Natural killer cell (primary cell): ENCODE measurements around the gene GALNS. TPM values are rescaled to one million over a fixed set of nuclear protein-coding genes. Genes with fewer than 3 reads are reported as not detected.

Source experiments
- ATAC-seq, 3 donors: fragments of 150-1000 bp in 2 of 3; fragments of 200-7000 bp in 1 of 3; cut with Tn5 transposase; 1 replicate in 1 of 3; 2 replicates in 2 of 3; pipeline ENCODE4 v1.10.0; 2021; ENCODE audit warnings: mild to moderate bottlenecking in 2 of 3, moderate library complexity in 2 of 3
- DNase-seq, 2 donors: peaks; one replicate each; pipeline versions ENCODE4 v3.0.0 to v3.0.0-alpha.2; 2013 to 2021; ENCODE audit warnings: mixed read lengths in 1 of 2
- H3K27ac ChIP-seq: one replicate; pipeline ENCODE4 v1.5.1; 2013; ENCODE audit warnings: mild to moderate bottlenecking, low read length
- H3K27me3 ChIP-seq: one replicate; pipeline ENCODE4 v1.6.1; 2013; ENCODE audit warnings: low read length; ENCODE audit not compliant: control insufficient read depth, insufficient read depth
- H3K36me3 ChIP-seq: one replicate; pipeline ENCODE4 v1.6.1; 2013; ENCODE audit warnings: low read length; ENCODE audit not compliant: control insufficient read depth, insufficient read depth
- H3K4me1 ChIP-seq: one replicate; pipeline ENCODE4 v1.6.1; 2013; ENCODE audit warnings: low read length; ENCODE audit not compliant: control insufficient read depth, insufficient read depth
- H3K4me3 ChIP-seq: one replicate; pipeline ENCODE4 v1.5.1; 2013; ENCODE audit warnings: low read length
- H3K9me3 ChIP-seq: one replicate; pipeline ENCODE4 v1.6.1; 2013; ENCODE audit warnings: low read length; ENCODE audit not compliant: control insufficient read depth, insufficient read depth
- H3K27ac Mint-ChIP-seq, 2 donors: one replicate each; pipeline ENCODE4 v1.8.0; 2022; ENCODE audit warnings: mild to moderate bottlenecking in 2 of 2, mixed read lengths in 2 of 2, moderate library complexity in 1 of 2
- H3K27me3 Mint-ChIP-seq, 2 donors: one replicate each; pipeline ENCODE4 v1.8.0; 2022; ENCODE audit warnings: low read depth in 2 of 2, mixed read lengths in 2 of 2
- H3K36me3 Mint-ChIP-seq: one replicate; pipeline ENCODE4 v1.8.0; 2022; ENCODE audit warnings: mixed read lengths
- H3K4me1 Mint-ChIP-seq, 2 donors: one replicate each; pipeline ENCODE4 v1.8.0; 2022; ENCODE audit warnings: mixed read lengths in 2 of 2
- H3K4me3 Mint-ChIP-seq: one replicate; pipeline ENCODE4 v1.8.0; 2022; ENCODE audit warnings: mild to moderate bottlenecking, moderate library complexity, mixed read lengths
- H3K9me3 Mint-ChIP-seq, 2 donors: one replicate each; pipeline ENCODE4 v1.8.0; 2022; ENCODE audit warnings: mixed read lengths in 2 of 2
- WGBS: methylation state at CpG from one replicate; pipeline ENCODE4 v1.1.7; 2013; ENCODE audit warnings: missing lambda C conversion rate; ENCODE audit not compliant: insufficient coverage; 5-methylcytosine and 5-hydroxymethylcytosine counted together
- intact Hi-C: fragments of 100-400 bp; cut with micrococcal nuclease; formaldehyde crosslinking; loops from one replicate; pipeline ENCODE4 v1.14.2; 2022
- total RNA-seq, 4 donors: library from RNA; stranded (reverse); fragments of 120-200 nt in 1 of 4; gene quantifications; one replicate each; pipeline versions ENCODE4 v1.2.3 to v1.2.4, GENCODE V29; 2013 to 2022
- TF ChIP-seq, protein P1 (sequence below): fragments of 200-600 bp; IDR thresholded peaks from one replicate; pipeline ENCODE4 v1.8.0; 2022; ENCODE audit warnings: antibody characterized with exemption

The GALNS gene
- total RNA-seq, 3 donors from 2014 or later (not counting 1 experiment from before 2014, with no cell fraction given): 58.1 to 75.8 (median 65.7) TPM

DNA sequence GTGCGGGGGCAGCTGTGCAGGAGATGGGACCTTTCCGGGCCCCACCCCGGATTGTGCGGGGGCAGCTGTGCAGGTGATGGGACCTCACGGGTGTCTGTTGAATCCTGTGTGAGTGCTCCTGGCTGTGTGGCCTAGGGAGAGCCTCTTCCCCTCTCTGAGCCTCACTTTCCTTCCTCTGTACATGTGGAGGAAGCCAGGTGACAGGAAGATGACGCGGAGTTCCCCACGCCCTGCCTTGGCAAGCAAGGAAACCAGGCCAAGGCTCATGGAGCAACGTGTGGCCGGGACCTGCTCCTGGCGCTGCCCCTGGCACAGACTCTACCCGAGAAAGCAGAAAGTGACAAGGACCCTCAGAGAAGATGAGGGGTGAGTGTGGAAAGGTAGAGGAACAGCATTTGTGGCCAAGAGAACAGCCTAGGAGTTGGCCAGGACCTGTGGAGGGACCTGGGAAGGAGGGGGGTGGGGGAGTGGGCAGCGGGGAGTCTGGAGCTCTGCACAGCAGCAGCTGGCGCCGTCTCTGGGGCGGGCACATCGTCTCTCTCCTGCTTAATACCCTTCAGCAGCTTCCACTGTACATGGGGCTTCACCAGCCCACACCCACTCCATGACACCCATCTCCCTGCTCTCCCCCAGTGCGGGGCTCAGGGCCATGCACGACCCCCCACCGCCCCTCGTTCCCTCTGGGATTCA, 48.1 kb upstream of the GALNS start:
- Mint-ChIP-seq H3K27me3 (no peaks in the 10 kb centered on the region), H3K4me1 (peaks cover 6 to 12% of the 10 kb centered on the region in 2 donors), H3K4me3 (no peak overlapping the region), H3K36me3 (no peaks in the 10 kb centered on the region), H3K9me3 (no peaks in the 10 kb centered on the region), H3K27ac (no peak overlapping the region)
- ATAC-seq (no peak), DNase-seq (no peak)
- peaks cover 10% of the 10 kb centered on the region for H3K4me1 ChIP-seq
- no peaks in the 10 kb centered on the region for H3K36me3 ChIP-seq
- WGBS: 89% methylated on average over 21 of the region's 21 CpGs
- TF ChIP-seq, protein P1, sequence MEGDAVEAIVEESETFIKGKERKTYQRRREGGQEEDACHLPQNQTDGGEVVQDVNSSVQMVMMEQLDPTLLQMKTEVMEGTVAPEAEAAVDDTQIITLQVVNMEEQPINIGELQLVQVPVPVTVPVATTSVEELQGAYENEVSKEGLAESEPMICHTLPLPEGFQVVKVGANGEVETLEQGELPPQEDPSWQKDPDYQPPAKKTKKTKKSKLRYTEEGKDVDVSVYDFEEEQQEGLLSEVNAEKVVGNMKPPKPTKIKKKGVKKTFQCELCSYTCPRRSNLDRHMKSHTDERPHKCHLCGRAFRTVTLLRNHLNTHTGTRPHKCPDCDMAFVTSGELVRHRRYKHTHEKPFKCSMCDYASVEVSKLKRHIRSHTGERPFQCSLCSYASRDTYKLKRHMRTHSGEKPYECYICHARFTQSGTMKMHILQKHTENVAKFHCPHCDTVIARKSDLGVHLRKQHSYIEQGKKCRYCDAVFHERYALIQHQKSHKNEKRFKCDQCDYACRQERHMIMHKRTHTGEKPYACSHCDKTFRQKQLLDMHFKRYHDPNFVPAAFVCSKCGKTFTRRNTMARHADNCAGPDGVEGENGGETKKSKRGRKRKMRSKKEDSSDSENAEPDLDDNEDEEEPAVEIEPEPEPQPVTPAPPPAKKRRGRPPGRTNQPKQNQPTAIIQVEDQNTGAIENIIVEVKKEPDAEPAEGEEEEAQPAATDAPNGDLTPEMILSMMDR: no peak
- no peaks in the 10 kb centered on the region for H3K27me3 ChIP-seq
- H3K9me3 ChIP-seq: no peaks in the 10 kb centered on the region
- H3K27ac ChIP-seq: no peak overlapping the region
- intact Hi-C loops: no loop called here
- no peak overlapping the region for H3K4me3 ChIP-seq

DNA sequence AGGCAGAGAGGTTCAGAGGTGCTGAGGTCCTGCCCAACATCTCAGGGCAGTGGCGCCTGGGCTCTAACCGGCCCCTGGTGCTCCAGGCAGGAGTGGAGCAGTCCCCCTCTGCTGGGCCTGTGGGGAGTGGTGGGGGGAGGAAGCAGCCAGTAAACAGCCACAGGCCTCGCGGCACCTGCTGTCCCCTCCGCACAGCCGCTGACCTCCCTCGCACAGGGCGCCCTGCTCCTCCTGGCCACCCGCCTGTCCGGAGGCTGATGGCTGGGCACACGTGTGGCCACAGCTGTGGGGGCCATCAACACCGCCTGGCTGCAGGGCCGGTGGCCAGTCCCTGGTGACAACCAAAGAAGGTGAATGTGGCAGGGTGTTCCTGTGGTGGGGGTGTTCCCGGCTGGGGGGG, 46.5 kb upstream of the GALNS start:
- WGBS: 91% methylated on average over 12 of the region's 14 CpGs
- H3K9me3 ChIP-seq: no peaks in the 10 kb centered on the region
- no peaks in the 10 kb centered on the region for H3K9me3 Mint-ChIP-seq
- peaks cover 10% of the 10 kb centered on the region for H3K4me1 ChIP-seq
- no peaks in the 10 kb centered on the region for H3K27me3 Mint-ChIP-seq
- intact Hi-C loops: no loop called here
- no peaks in the 10 kb centered on the region for H3K27me3 ChIP-seq
- TF ChIP-seq, protein P1: no peak
- no peak overlapping the region for H3K4me3 ChIP-seq
- H3K36me3 Mint-ChIP-seq: no peaks in the 10 kb centered on the region
- DNase-seq (no peak), ATAC-seq (no peak)
- H3K4me3 Mint-ChIP-seq: no peak overlapping the region
- H3K36me3 ChIP-seq: no peaks in the 10 kb centered on the region
- no peak overlapping the region for H3K27ac ChIP-seq
- no peak overlapping the region for H3K27ac Mint-ChIP-seq
- H3K4me1 Mint-ChIP-seq: peaks cover 6 to 12% of the 10 kb centered on the region in 2 donors

DNA sequence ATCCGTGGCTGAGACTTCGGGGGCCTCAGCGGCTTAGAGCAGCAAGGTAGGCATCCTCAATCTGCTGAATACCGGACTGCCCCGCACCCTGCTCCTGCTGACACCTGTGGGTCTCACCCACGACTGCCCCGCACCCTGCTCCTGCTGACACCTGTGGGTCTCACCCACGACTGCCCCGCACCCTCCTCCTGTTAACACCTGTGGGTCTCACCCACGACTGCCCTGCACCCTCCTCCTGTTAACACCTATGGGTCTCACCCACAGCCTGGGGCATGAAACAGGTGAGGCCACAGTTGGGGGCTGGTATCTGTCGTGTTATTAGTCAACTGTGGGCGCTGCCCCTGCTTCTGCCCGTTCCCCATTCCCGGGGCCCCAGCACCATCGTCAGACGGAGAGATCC, 46.0 kb upstream of the GALNS start:
- no peak overlapping the region for H3K4me3 Mint-ChIP-seq
- intact Hi-C loops: no loop called here
- Histone ChIP-seq H3K4me3 (no peak overlapping the region), H3K27me3 (no peaks in the 10 kb centered on the region), H3K4me1 (peaks cover 10% of the 10 kb centered on the region), H3K9me3 (no peaks in the 10 kb centered on the region), H3K36me3 (no peaks in the 10 kb centered on the region), H3K27ac (no peak overlapping the region)
- H3K9me3 Mint-ChIP-seq: no peaks in the 10 kb centered on the region
- DNase-seq (no peak), ATAC-seq (no peak)
- TF ChIP-seq, protein P1: no peak
- H3K36me3 Mint-ChIP-seq: no peaks in the 10 kb centered on the region
- peaks cover 6 to 12% of the 10 kb centered on the region in 2 donors for H3K4me1 Mint-ChIP-seq
- no peaks in the 10 kb centered on the region for H3K27me3 Mint-ChIP-seq
- H3K27ac Mint-ChIP-seq: no peak overlapping the region
- WGBS: 59% methylated on average over 16 of the region's 16 CpGs
